Stimulated activated naive CD8-positive, alpha-beta T cell treated with anti-CD3 and anti-CD28 coated beads, Interleukin-15, Interleukin-2, amounts not matched to agents 100 U/mL and 50 U/mL, for 24 hours (primary cell): Measurements from ENCODE around the gene TBX4.
"Not testable (repeated sequence)": the region's sequence is repeated elsewhere in the genome, so short reads cannot be mapped to it uniquely, and the experiment has no call there.

ENCODE experiments used
- ATAC-seq: fragments of 150-1000 bp; cut with Tn5 transposase; one replicate; pipeline ENCODE4 v1.10.0; 2021
- DNase-seq: peaks from one replicate; pipeline ENCODE4 v3.0.0; 2021

TBX4 gene

GRCh38 chr17:61498042-61498994 is 46.1 kb downstream of the TBX4 start:
- ATAC-seq = no peak
- no peak for DNase-seq

DNA sequence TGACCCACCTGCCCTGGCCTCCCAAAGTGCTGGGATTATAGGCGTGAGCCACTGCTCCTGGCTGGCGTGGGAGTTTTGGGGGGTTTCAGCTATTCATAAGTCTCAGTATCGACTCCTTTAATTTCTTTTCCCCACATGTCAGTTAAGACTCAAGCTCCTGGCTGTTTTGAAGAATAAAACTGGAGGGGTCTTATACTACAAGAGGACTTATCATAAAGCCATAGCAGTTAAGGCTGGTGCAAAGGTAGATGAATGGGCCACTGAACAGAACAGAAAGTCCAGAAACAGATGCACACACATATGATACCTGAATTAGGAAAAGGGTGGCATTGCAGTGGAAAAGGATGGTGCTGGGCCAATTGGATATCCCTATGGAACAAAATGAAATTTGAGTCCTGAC is 47.4 kb downstream of the TBX4 start:
- ATAC-seq (no peak), DNase-seq (no peak)

- DNase-seq = no peak
- ATAC-seq = no peak
Observed at GRCh38 chr17:61500287-61500686, 48.1 kb downstream of the TBX4 start.

DNA sequence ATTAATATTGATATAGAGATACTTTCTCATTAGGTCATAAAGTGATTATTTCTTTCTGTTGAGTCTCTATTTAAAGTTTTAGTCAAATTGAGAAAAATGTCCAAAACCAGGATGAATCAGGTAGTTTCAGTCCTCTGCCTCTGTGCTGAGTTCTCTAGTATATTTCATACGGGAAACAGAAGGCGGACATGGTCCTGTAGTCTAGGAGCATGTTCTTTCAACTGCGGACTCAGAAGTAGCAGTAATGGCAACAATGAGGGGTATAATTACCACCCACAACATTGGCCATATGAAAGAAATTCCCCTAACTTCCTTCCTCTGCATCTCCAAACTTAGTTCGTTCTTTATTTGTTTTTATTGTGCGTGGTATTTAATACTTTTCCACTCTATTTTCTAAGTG is 50.1 kb downstream of the TBX4 start:
- DNase-seq = no peak
- no peak for ATAC-seq

DNA sequence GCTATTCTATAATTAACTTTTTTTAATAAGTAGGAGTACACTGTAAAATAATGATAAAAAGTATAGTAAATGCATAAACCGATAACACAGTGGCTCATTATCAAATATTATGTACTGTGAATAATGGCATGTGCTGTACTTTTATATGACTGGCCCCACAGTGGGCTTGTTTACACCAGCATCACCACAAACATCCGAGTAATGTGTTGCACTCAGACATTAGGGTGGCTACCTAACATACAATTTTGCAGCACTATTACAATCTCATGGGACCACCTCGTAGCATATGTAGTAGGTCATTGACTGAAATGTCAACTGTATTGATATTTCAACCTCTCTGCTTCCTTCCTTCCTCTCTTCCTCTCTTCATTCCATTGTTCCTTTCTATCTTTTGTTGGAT is 51.7 kb downstream of the TBX4 start:
- DNase-seq = no peak

DNA sequence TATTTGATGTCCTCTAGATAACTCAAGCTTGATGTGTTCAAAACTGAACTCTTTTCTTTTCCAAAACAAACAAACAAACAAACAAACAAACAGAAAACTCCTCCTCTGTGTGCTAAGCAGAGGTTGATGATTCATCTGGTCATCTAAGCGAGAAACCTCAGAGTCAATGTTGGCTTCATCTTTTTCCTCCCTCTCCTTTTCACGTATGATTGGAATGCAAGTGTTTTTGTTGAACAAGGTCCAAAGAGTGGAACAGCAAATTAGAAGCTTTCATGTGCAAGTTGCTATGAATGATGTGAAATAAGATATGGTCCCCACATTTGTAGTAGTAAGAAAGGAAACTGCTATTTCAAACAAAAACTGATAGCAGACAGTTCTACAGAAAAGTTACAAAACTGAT is 52.5 kb downstream of the TBX4 start:
- no peak for ATAC-seq
- DNase-seq = no peak

More for the DNA sequence above, 51.7 kb downstream of the TBX4 start:
- no peak for ATAC-seq

GRCh38 chr17:61505846-61506627 is 53.8 kb downstream of the TBX4 start:
- ATAC-seq (no peak), DNase-seq (no peak)

DNA sequence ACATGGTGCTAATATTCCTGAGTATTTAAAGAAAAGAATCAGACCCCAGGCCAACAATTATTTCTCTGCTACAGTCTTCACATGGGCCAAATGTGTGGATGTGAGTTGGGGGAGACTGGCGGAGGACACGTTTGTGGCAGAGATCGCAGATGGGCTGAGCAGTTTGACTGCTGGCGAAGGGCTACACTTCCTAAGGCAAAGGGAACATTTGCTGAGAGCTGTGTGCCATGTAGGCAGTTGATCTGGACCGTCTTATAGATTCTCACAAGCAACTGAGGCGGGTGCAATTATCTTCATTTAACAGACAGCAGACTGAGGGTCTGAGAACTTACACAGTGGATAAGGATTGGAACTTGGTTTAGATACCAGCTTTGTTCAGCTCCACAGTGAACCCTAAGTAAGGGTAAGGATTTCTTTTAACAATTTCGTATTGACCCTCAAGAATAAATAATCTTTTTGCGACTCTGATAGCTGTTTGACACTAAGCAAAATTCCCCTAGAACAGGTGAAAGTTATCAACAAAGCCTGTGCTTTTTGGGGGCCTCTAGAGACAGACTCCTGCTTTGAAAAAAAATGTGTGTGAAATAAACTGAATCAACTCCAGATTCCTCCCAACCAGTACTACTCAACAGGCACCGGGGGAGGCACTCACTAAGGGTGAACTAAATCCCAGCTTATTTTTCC is 55.3 kb downstream of the TBX4 start:
- no peak for ATAC-seq

GRCh38 chr17:61508912-61509311 is 56.7 kb downstream of the TBX4 start:
- ATAC-seq (no peak), DNase-seq (no peak)

More for the DNA sequence above, 55.3 kb downstream of the TBX4 start:
- no peak for DNase-seq

DNA sequence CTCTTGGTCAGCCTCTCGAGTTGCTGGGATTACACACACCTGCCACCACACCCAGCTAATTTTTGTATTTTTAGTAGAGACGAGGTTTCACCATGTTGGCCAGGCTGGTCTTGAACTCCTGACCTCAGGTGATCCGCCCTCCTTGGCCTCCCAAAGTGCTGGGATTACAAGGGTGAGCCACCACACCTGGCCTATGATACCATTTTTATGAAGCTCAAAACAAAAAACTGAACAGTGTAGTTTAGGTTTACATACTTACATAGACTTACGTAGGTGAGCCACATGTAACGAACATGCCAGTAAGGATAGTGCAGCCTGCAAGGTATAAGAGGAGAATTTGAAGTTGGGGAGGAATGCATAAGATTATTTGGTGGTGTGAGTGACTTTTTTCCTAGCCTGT is 57.2 kb downstream of the TBX4 start:
- not testable (repeated sequence) for ATAC-seq, DNase-seq

- DNase-seq = no peak
Observed at GRCh38 chr17:61510237-61510636, 58.0 kb downstream of the TBX4 start.

DNA sequence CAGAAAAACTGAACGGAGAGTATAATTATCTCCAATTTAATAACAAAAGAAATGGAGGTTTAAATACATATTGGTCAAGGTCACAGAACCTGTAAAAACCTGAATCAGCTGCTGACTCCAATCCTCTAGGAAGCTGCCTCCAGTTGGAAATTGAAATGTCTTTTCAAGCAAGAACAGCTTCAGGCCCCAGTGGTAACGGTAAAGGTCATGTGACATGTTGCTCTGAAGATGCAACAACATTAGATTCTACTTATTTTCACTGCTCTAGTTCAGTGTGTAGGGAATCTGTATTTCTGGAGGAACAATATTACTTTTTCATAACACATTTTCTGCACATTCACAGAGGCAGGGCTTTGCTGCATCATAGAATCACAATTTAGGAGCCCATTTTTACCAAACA is 58.8 kb downstream of the TBX4 start:
- no peak for ATAC-seq
- DNase-seq = no peak

More at GRCh38 chr17:61510237-61510636, 58.0 kb downstream of the TBX4 start:
- no peak for ATAC-seq

GRCh38 chr17:61511480-61512182 is 59.4 kb downstream of the TBX4 start:
- DNase-seq (no peak), ATAC-seq (no peak)

- DNase-seq = no peak
- no peak for ATAC-seq
Observed at GRCh38 chr17:61514491-61514890, 62.3 kb downstream of the TBX4 start.

DNA sequence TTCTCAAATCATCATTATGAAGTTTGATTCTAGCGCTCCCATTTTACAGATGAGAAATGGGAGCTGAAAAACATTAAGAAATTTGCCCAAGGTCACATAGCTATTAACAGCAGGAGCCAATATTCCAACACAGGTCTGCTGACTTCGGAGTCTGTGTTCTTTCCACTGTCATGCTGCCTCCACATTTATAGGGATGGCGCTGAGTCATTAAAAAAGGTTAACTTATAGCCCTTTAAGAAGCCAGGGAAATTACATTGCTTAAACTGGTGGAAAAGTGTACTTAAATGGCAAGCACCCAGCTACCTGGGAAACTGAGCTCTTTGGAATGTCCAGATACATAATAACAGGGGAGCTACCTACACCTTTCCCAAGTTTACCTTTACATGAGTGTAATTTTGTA is 65.0 kb downstream of the TBX4 start:
- no peak for DNase-seq

DNA sequence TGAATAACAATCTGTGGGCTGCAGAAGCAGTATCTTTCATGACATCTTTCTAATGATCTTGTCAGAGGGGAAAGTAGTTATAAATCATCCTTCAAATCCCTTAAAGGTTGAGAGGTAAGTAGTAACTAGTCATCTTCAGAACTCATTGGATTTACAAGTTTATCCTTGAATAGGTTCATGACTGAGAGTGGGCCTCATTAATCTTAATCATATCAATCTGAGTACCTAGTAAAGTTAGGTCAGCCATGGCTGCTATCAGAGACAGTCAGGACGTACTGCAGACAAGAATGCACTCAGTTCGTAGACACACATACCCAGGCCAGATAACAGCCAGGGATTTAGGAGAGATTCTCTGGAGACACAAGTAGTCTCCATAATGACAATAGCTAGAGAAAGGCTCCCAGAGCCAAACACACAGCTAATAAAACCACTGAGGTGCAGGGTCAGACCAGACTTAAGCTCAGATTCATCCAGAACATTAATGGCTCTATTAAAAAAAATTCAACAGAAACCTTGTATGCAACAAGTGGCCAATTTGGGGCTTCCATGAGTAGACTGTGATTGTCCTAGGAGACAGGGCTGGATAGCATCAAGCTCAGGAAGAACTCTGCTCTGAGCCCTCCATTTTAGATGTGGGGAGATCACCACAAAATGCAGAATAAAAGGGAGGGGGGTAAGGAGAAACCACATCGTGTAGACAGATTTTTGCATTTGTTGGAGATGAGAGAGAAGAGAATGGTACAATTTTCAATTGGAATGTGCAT is 65.8 kb downstream of the TBX4 start:
- DNase-seq (no peak), ATAC-seq (no peak)

More for the DNA sequence above, 65.0 kb downstream of the TBX4 start:
- ATAC-seq = no peak

DNA sequence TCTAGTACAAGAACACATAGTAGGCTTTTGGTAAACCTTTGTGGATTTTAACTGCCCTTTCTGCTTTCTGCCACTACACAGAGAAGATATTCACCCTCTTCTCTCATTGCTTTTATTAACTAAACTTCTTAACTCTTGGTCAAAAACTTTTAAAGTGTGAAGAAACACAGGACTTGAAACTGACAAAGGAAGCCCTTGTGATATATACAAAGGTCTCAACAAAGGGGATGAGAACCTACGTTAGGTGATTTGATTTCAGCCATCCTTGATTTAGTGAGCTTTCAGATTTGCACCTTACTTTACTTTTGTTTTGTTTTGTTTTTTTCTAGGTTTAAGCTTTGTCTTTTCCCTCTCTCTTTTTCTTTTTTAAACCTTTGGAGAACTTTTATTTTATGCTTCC is 66.9 kb downstream of the TBX4 start:
- DNase-seq (no peak), ATAC-seq (no peak)

DNA sequence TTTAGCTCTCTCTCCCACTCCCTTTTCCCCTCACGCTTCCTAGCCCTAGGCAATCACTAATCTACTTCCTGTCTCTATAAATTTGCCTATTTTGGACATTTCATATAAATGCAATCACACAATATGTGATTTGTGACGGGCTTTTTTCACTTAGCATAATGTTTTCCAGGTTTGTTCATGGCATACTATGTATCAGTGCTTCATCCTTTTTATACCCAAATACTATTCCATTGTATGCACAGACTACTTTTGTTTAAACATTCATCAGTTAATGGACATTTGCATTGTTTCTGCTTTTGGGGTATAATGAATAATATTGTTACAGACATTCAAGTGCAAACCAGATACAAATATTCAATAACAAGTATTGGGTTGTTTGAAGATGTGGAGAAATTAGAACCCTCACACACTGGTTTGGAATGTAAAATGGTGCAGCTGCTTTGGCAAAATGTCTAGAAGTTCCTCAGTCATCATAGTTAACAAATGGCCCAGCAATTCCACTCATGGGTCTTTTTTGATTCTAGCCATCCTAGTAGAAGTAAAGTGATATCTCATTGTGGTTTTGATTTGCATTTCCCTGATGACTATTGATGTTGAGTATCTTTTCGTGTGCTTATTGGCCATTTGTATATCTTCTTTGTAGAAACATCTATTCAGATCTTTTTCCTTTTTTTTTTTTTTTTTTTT is 67.7 kb downstream of the TBX4 start:
- ATAC-seq (no peak), DNase-seq (no peak)

- ATAC-seq (no peak), DNase-seq (no peak)
Observed at GRCh38 chr17:61520897-61521296, 68.7 kb downstream of the TBX4 start.

- DNase-seq (no peak), ATAC-seq (no peak)
Observed at GRCh38 chr17:61522088-61522487, 69.9 kb downstream of the TBX4 start.

GRCh38 chr17:61524319-61524718 is 72.1 kb downstream of the TBX4 start:
- no peak for DNase-seq
- ATAC-seq = no peak
